Small intestine (tissue), 7 donors: ENCODE results near the gene DNAJC15. TPM values are rescaled to one million over a fixed set of nuclear protein-coding genes. Genes with fewer than 3 reads are reported as not detected.
"Not testable (repeated sequence)": the region's sequence is repeated elsewhere in the genome, so short reads cannot be mapped to it uniquely, and the experiment has no call there.

ENCODE experiments used
- DNase-seq, 2 donors: peaks; one replicate each; pipeline versions ENCODE4 v3.0.0 to v3.0.0-alpha.2; 2013
- FAIRE-seq: peaks from 2 replicates; lab custom pipeline; 2012; peaks lifted over from hg19 to GRCh38; lab: Jason Lieb, UNC
- H3K27ac ChIP-seq, 3 donors: one replicate each; pipeline ENCODE4 v1.5.1; 2013; ENCODE audit warnings: low read length in 2 of 3, mild to moderate bottlenecking in 2 of 3, control low read depth in 1 of 3, inconsistent platforms in 1 of 3, low read depth in 1 of 3, moderate library complexity in 1 of 3
- H3K27me3 ChIP-seq, 3 donors: one replicate each; pipeline ENCODE4 v1.6.1; 2013; ENCODE audit warnings: low read length in 3 of 3, inconsistent platforms in 1 of 3; ENCODE audit not compliant: control insufficient read depth in 3 of 3, insufficient read depth in 3 of 3
- H3K36me3 ChIP-seq, 3 donors: one replicate each; pipeline ENCODE4 v1.6.1; 2013; ENCODE audit warnings: low read length in 3 of 3, inconsistent platforms in 1 of 3, low read depth in 1 of 3, mild to moderate bottlenecking in 1 of 3, moderate library complexity in 1 of 3; ENCODE audit not compliant: control insufficient read depth in 3 of 3, insufficient read depth in 2 of 3
- H3K4me1 ChIP-seq, 3 donors: one replicate each; pipeline ENCODE4 v1.6.1; 2013; ENCODE audit warnings: low read length in 2 of 3, inconsistent platforms in 1 of 3, low read depth in 1 of 3, mild to moderate bottlenecking in 1 of 3, moderate library complexity in 1 of 3; ENCODE audit not compliant: control insufficient read depth in 3 of 3, insufficient read depth in 2 of 3
- H3K4me3 ChIP-seq, 3 donors: one replicate each; pipeline ENCODE4 v1.5.1; 2013; ENCODE audit warnings: low read length in 3 of 3, control low read depth in 1 of 3, inconsistent platforms in 1 of 3, low read depth in 1 of 3, mild to moderate bottlenecking in 1 of 3, moderate library complexity in 1 of 3
- H3K9me3 ChIP-seq, 2 donors: one replicate each; pipeline ENCODE4 v1.6.1; 2013; ENCODE audit warnings: low read depth in 1 of 2, low read length in 1 of 2; ENCODE audit not compliant: control insufficient read depth in 2 of 2, insufficient read depth in 1 of 2
- WGBS, 3 donors: extraction: QIAGEN DNeasy Blood & Tissue Kit; methylation state at CpG; one replicate each; pipeline ENCODE4 v1.1.7; 2013; 5-methylcytosine and 5-hydroxymethylcytosine counted together
- polyA plus RNA-seq, 4 donors: library from polyadenylated mRNA; stranded (reverse) in 3 of 4; unstranded in 1 of 4; fragments of 200-250 nt in 3 of 4; fragments of 120-200 nt in 1 of 4; gene quantifications; one replicate each; pipeline versions ENCODE4 v1.2.1 to v1.2.3, GENCODE V29; 2013
- donor health status: healthy with polysubstance abuse.
- donor health status: control.
- donor health status: control.
- donor health status: Bipolar disorder and iron deficiency.
- donor health status: healthy.

DNAJC15 gene
- polyA plus RNA-seq, 4 donors, result 23.3 to 37.2 (median 29.9) TPM

- H3K4me1 ChIP-seq, result peaks cover 13 to 20% (median 14%) of the 10 kb centered on the region in 3 donors
- FAIRE-seq, result no peak
- 20 to 56% (median 33%) methylated on average over 1 of the region's 1 CpG for WGBS, 3 donors
- H3K27ac ChIP-seq, result peak overlapping the region; percentile 33 to 64 (median 45)
- DNase-seq, result peak; percentile 33 to 75
- no peaks in the 10 kb centered on the region for H3K27me3 ChIP-seq
- H3K36me3 ChIP-seq, result peaks cover 0 to 7% (median 0%) of the 10 kb centered on the region in 3 donors
- no peaks in the 10 kb centered on the region for H3K9me3 ChIP-seq
- no peak overlapping the region for H3K4me3 ChIP-seq
These were observed 34.9 kb downstream of the DNAJC15 start for GRCh38 chr13:43058318-43058674.

- H3K36me3 ChIP-seq, result peaks cover 0 to 7% (median 0%) of the 10 kb centered on the region in 3 donors
- 71 to 94% (median 85%) methylated on average over 6 of the region's 6 CpGs for WGBS, 3 donors
- H3K4me3 ChIP-seq, result no peak overlapping the region
- H3K27me3 ChIP-seq, result no peaks in the 10 kb centered on the region
- no peaks in the 10 kb centered on the region for H3K9me3 ChIP-seq
- H3K27ac ChIP-seq, result peak overlapping the region in 1 of 3 donors; percentile 14
- DNase-seq, result no peak
- FAIRE-seq, result no peak
- H3K4me1 ChIP-seq, result peaks cover 13 to 16% (median 14%) of the 10 kb centered on the region in 3 donors
These were observed 35.4 kb downstream of the DNAJC15 start for GRCh38 chr13:43058831-43059230.

- H3K4me3 ChIP-seq, H3K27me3 ChIP-seq, H3K27ac ChIP-seq, H3K36me3 ChIP-seq, DNase-seq, FAIRE-seq, H3K9me3 ChIP-seq: not testable (repeated sequence)
- 88 to 96% (median 93%) methylated on average over 7 of the region's 7 CpGs for WGBS, 3 donors
- peaks cover 11 to 13% (median 12%) of the 10 kb centered on the region in 3 donors for H3K4me1 ChIP-seq
These were observed 36.4 kb downstream of the DNAJC15 start for GRCh38 chr13:43059779-43060178.

GRCh38 chr13:43060806-43061205 lies 37.4 kb downstream of the DNAJC15 start:
- not testable (repeated sequence) for DNase-seq, H3K4me3 ChIP-seq, H3K36me3 ChIP-seq, FAIRE-seq, H3K27ac ChIP-seq, H3K9me3 ChIP-seq, H3K27me3 ChIP-seq
- 85 to 95% (median 94%) methylated on average over 4 of the region's 4 CpGs for WGBS, 3 donors
- H3K4me1 ChIP-seq, result peaks cover 9 to 12% (median 10%) of the 10 kb centered on the region in 3 donors

GRCh38 chr13:43061496-43062280 lies 38.3 kb downstream of the DNAJC15 start:
- Histone ChIP-seq H3K4me1 (peaks cover 9 to 12% (median 10%) of the 10 kb centered on the region in 3 donors), H3K36me3 (peaks cover 0 to 9% (median 0%) of the 10 kb centered on the region in 3 donors), H3K4me3 (no peak overlapping the region), H3K27ac (no peak overlapping the region), H3K9me3 (no peaks in the 10 kb centered on the region), H3K27me3 (no peaks in the 10 kb centered on the region)
- 91 to 95% (median 95%) methylated on average over 5 of the region's 5 CpGs for WGBS, 3 donors
- no peak for FAIRE-seq
- DNase-seq, result no peak

GRCh38 chr13:43071824-43072223 lies 48.4 kb downstream of the DNAJC15 start:
- FAIRE-seq, result no peak
- WGBS, 3 donors, result 93 to 100% (median 98%) methylated on average over 1 of the region's 1 CpG

GRCh38 chr13:43072394-43072793 lies 49.0 kb downstream of the DNAJC15 start:
- Histone ChIP-seq H3K9me3 (no peaks in the 10 kb centered on the region), H3K4me1 (peaks cover 2 to 6% (median 3%) of the 10 kb centered on the region in 3 donors), H3K27ac (no peak overlapping the region), H3K27me3 (no peaks in the 10 kb centered on the region), H3K4me3 (no peak overlapping the region), H3K36me3 (peaks cover 0 to 4% (median 1%) of the 10 kb centered on the region in 3 donors)
- 91 to 95% (median 94%) methylated on average over 5 of the region's 5 CpGs for WGBS, 3 donors
- FAIRE-seq, result no peak
- DNase-seq, result no peak

More at GRCh38 chr13:43071824-43072223, 48.4 kb downstream of the DNAJC15 start:
- Histone ChIP-seq H3K9me3 (no peaks in the 10 kb centered on the region), H3K27ac (peak overlapping the region in 1 of 3 donors; percentile 32), H3K27me3 (no peaks in the 10 kb centered on the region), H3K4me1 (peaks cover 2 to 3% (median 3%) of the 10 kb centered on the region in 3 donors), H3K36me3 (peaks cover 0 to 4% (median 1%) of the 10 kb centered on the region in 3 donors), H3K4me3 (no peak overlapping the region)
- no peak for DNase-seq

GRCh38 chr13:43074824-43075510 lies 51.6 kb downstream of the DNAJC15 start:
- no peaks in the 10 kb centered on the region for H3K27me3 ChIP-seq
- no peaks in the 10 kb centered on the region for H3K9me3 ChIP-seq
- H3K27ac ChIP-seq, result no peak overlapping the region
- peak in 1 of 2 donors; percentile 45 for DNase-seq
- H3K36me3 ChIP-seq, result peaks cover 0 to 4% (median 1%) of the 10 kb centered on the region in 3 donors
- whole genome bisulfite sequencing, 3 donors, result 14 to 52% (median 16%) methylated on average over 3 of the region's 3 CpGs
- H3K4me3 ChIP-seq, result no peak overlapping the region
- peak; percentile 19 for FAIRE-seq
- peaks cover 2 to 6% (median 3%) of the 10 kb centered on the region in 3 donors for H3K4me1 ChIP-seq
